ENCODE data around the gene OR7A5. TPM values are rescaled to one million over a fixed set of nuclear protein-coding genes. Genes with fewer than 3 reads are reported as not detected.

OR7A5 gene
- not detected for polyA plus RNA-seq (2013, experiment 1 of 4)
- not detected for polyA plus RNA-seq (2013, experiment 2 of 4)
- not detected for polyA plus RNA-seq (2013, experiment 3 of 4)
- not detected for polyA plus RNA-seq (2013, experiment 4 of 4)

DNA sequence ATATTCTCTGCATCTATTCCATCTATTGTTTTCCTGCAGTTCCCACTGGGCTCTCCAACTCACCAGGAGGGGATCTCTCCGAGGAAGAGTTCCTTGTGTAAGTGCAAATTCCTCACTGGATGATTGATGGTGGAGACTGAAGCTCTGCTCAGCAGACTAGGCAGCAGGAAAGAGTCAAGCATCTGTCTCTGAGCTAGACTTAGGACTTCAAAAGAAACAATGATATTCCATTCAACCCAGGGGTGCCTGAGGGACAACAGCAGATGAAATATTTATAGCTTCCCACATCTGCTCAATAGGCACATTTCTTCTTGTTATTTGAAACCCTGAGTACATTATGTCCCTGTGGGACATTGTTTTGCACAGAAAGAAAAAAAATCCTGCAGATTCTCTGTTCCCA is at the start of gene OR7A5, which contains the start of gene OR7C1:
Gene OR7A5 (minus strand): TSS at position 175 of the 400 bp plus-strand sequence. CDS start 6,944 bp downstream, outside the sequence.
Gene OR7C1 (minus strand): TSS at position 175 of the 400 bp plus-strand sequence. CDS start 35,049 bp downstream, outside the sequence.
- WGBS, 2 experiments: 57 to 72% methylated on average over 1 of the region's 1 CpG
- H3K36me3 ChIP-seq (ENCODE audit: control insufficient read depth, insufficient read depth, low read length): no peaks in the 10 kb centered on the region
- H3K27me3 ChIP-seq (ENCODE audit: control insufficient read depth, insufficient read depth, low read length, poor library complexity, severe bottlenecking): no peaks in the 10 kb centered on the region
- no peak within 1 kb of the TSS for H3K27ac ChIP-seq (ENCODE audit: insufficient read depth, low read depth, low read length, poor library complexity, severe bottlenecking)
- no peak within 1 kb of the TSS for H3K4me3 ChIP-seq (ENCODE audit: insufficient read depth, low read depth, low read length)
- H3K4me1 ChIP-seq (ENCODE audit: control insufficient read depth, insufficient read depth, low read length): no peaks in the 10 kb centered on the region
- peaks cover 16% of the 10 kb centered on the region for H3K9me3 ChIP-seq (ENCODE audit: control insufficient read depth, low read length)

- Histone ChIP-seq H3K27me3 (ENCODE audit: control insufficient read depth, insufficient read depth, low read length, poor library complexity, severe bottlenecking) (no peaks in the 10 kb centered on the region), H3K9me3 (ENCODE audit: control insufficient read depth, low read length) (peaks cover 10% of the 10 kb centered on the region), H3K4me1 (ENCODE audit: control insufficient read depth, insufficient read depth, low read length) (no peaks in the 10 kb centered on the region), H3K27ac (ENCODE audit: insufficient read depth, low read depth, low read length, poor library complexity, severe bottlenecking) (no peak overlapping the region), H3K4me3 (ENCODE audit: insufficient read depth, low read depth, low read length) (no peak overlapping the region), H3K36me3 (ENCODE audit: control insufficient read depth, insufficient read depth, low read length) (no peaks in the 10 kb centered on the region)
- WGBS, 2 experiments: 83 to 89% methylated on average over 1 to 4 of the region's 4 CpGs
Observed at GRCh38 chr19:14871619-14872230, 36.7 kb upstream of the OR7A5 start.

DNA sequence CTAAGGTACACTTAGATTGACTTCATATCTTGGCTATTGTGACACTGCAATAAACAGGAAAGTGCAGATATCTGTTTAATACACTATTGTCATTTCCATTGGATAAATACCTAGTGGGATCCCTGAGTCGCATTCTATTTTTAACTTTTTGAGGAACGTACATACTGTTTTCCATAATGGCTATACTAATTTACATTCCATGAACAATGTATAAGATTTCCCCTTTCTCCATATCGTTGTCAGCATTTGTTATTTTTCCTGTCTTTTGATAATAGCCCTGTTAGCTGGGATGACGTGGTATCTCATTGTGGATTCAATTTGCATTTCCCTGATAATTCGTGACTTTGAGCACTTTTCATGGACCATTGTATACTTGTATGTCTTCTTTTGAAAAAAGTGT is 33.5 kb upstream of the OR7A5 start:
- peaks cover 14% of the 10 kb centered on the region for H3K9me3 ChIP-seq (ENCODE audit: control insufficient read depth, low read length)
- H3K36me3 ChIP-seq (ENCODE audit: control insufficient read depth, insufficient read depth, low read length): no peaks in the 10 kb centered on the region
- no peak overlapping the region for H3K27ac ChIP-seq (ENCODE audit: insufficient read depth, low read depth, low read length, poor library complexity, severe bottlenecking)
- no peaks in the 10 kb centered on the region for H3K27me3 ChIP-seq (ENCODE audit: control insufficient read depth, insufficient read depth, low read length, poor library complexity, severe bottlenecking)
- H3K4me3 ChIP-seq (ENCODE audit: insufficient read depth, low read depth, low read length): no peak overlapping the region
- 61 to 67% methylated on average over 4 to 5 of the region's 5 CpGs for WGBS, 2 experiments
- no peaks in the 10 kb centered on the region for H3K4me1 ChIP-seq (ENCODE audit: control insufficient read depth, insufficient read depth, low read length)

DNA sequence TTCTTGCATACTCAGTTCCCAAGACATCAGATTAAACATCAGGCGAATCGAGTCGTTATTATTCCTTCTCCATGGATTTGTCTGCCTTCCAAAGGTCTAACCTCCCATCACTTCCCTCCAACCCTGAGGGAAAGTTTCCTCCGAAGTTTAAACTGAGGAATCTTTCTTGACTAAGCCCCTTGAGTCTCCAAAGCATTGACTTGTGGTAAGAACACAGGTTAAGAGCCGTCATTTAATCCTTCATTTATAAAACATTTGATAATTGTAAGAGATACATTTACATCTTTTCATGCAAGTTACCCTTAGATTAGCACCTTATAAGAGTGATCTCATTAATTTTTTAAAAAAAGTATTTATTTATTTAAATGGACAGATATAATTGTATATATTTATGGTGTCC is 13.8 kb upstream of the OR7A5 start, which contains the start of gene OR7A10:
Gene OR7A10 (minus strand): TSS at position 101 of the 400 bp plus-strand sequence. CDS start 7,045 bp downstream, outside the sequence.
- Histone ChIP-seq H3K36me3 (ENCODE audit: control insufficient read depth, insufficient read depth, low read length) (no peaks in the 10 kb centered on the region), H3K27ac (ENCODE audit: insufficient read depth, low read depth, low read length, poor library complexity, severe bottlenecking) (no peak within 1 kb of the TSS), H3K27me3 (ENCODE audit: control insufficient read depth, insufficient read depth, low read length, poor library complexity, severe bottlenecking) (no peaks in the 10 kb centered on the region), H3K4me3 (ENCODE audit: insufficient read depth, low read depth, low read length) (no peak within 1 kb of the TSS), H3K9me3 (ENCODE audit: control insufficient read depth, low read length) (peaks cover 2% of the 10 kb centered on the region), H3K4me1 (ENCODE audit: control insufficient read depth, insufficient read depth, low read length) (no peaks in the 10 kb centered on the region)
- 62 to 74% methylated on average over 4 of the region's 5 CpGs for WGBS, 2 experiments

DNA sequence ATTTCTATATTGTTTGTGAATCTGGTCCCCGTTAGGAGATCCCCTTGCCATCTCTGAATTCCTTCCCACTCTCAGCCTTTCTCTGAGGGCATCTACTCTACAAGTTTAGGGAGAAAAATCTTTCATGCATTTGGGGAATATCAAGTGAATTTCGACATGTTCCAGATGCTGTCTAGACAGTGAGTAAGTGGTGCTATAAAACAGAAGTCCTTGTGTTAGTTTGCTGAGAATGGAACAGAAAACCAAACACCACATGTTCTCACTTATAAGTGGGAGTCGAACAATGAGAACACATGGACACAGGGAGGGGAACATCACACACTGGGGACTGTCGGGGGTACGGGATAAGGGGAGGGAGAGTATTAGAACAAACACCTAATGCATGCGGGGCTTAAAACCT is 8.6 kb upstream of the OR7A5 start:
- 72 to 73% methylated on average over 6 of the region's 6 CpGs for WGBS, 2 experiments
- H3K27ac ChIP-seq (ENCODE audit: insufficient read depth, low read depth, low read length, poor library complexity, severe bottlenecking): no peak overlapping the region
- peaks cover 7% of the 10 kb centered on the region for H3K9me3 ChIP-seq (ENCODE audit: control insufficient read depth, low read length)
- no peaks in the 10 kb centered on the region for H3K27me3 ChIP-seq (ENCODE audit: control insufficient read depth, insufficient read depth, low read length, poor library complexity, severe bottlenecking)
- H3K4me3 ChIP-seq (ENCODE audit: insufficient read depth, low read depth, low read length): no peak overlapping the region
- no peaks in the 10 kb centered on the region for H3K4me1 ChIP-seq (ENCODE audit: control insufficient read depth, insufficient read depth, low read length)
- H3K36me3 ChIP-seq (ENCODE audit: control insufficient read depth, insufficient read depth, low read length): no peaks in the 10 kb centered on the region

DNA sequence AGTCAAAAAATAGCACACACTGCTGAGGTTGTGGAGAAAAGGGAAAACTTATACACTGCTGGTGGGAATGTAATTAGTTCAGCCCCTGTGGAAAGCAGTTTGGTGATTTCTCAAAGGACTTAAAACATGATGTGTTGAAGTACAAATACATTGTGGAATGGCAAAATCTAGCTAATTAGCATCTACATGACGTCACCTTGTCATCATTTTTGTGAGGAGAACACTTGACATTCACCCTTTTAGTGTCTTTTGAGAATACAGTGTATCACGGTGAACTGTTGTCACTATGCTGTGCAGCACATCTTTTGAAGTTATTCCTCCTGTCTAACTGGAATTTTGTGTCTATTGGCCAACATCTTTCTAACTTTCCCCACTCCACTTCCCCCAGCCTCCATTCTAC is 8.2 kb upstream of the OR7A5 start:
- Histone ChIP-seq H3K9me3 (ENCODE audit: control insufficient read depth, low read length) (peaks cover 7% of the 10 kb centered on the region), H3K27me3 (ENCODE audit: control insufficient read depth, insufficient read depth, low read length, poor library complexity, severe bottlenecking) (no peaks in the 10 kb centered on the region), H3K27ac (ENCODE audit: insufficient read depth, low read depth, low read length, poor library complexity, severe bottlenecking) (no peak overlapping the region), H3K4me1 (ENCODE audit: control insufficient read depth, insufficient read depth, low read length) (no peaks in the 10 kb centered on the region), H3K4me3 (ENCODE audit: insufficient read depth, low read depth, low read length) (no peak overlapping the region), H3K36me3 (ENCODE audit: control insufficient read depth, insufficient read depth, low read length) (no peaks in the 10 kb centered on the region)
- WGBS, 2 experiments: 43 to 47% methylated on average over 2 of the region's 2 CpGs

DNA sequence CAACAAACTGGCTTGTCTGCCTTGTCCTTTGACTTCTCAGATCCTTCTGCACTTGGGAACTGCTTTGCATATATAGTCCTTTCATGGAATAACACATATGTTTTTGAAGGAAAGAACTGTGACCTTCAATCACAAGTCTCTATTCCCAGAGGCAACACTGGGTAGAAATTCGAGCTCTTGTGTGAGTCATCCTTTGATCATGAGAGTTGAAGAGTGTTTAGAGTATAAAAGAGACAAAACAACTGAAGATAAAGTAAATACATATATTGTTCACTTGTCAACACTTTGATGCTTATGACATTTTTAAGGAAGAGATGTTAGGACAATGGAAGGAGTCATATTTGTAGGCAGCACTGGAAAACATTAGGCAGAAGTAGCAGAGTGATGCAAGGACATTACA is 5.2 kb upstream of the OR7A5 start:
- H3K27me3 ChIP-seq (ENCODE audit: control insufficient read depth, insufficient read depth, low read length, poor library complexity, severe bottlenecking): no peaks in the 10 kb centered on the region
- no peak overlapping the region for H3K4me3 ChIP-seq (ENCODE audit: insufficient read depth, low read depth, low read length)
- 13 to 38% methylated on average over 1 of the region's 1 CpG for WGBS, 2 experiments
- H3K36me3 ChIP-seq (ENCODE audit: control insufficient read depth, insufficient read depth, low read length): no peaks in the 10 kb centered on the region
- no peaks in the 10 kb centered on the region for H3K4me1 ChIP-seq (ENCODE audit: control insufficient read depth, insufficient read depth, low read length)
- peaks cover 11% of the 10 kb centered on the region for H3K9me3 ChIP-seq (ENCODE audit: control insufficient read depth, low read length)
- no peak overlapping the region for H3K27ac ChIP-seq (ENCODE audit: insufficient read depth, low read depth, low read length, poor library complexity, severe bottlenecking)

- 42 to 55% methylated on average over 4 of the region's 4 CpGs for WGBS, 2 experiments
- H3K9me3 ChIP-seq (ENCODE audit: control insufficient read depth, low read length): peaks cover 16% of the 10 kb centered on the region
Observed at GRCh38 chr19:14837391-14837790, 2.4 kb upstream of the OR7A5 start.

GRCh38 chr19:14830702-14831101 is 4.3 kb downstream of the OR7A5 start:
- no peaks in the 10 kb centered on the region for H3K27me3 ChIP-seq (ENCODE audit: control insufficient read depth, insufficient read depth, low read length, poor library complexity, severe bottlenecking)
- no peaks in the 10 kb centered on the region for H3K36me3 ChIP-seq (ENCODE audit: control insufficient read depth, insufficient read depth, low read length)
- peaks cover 11% of the 10 kb centered on the region for H3K9me3 ChIP-seq (ENCODE audit: control insufficient read depth, low read length)
- 73 to 75% methylated on average over 4 of the region's 4 CpGs for WGBS, 2 experiments
- H3K4me3 ChIP-seq (ENCODE audit: insufficient read depth, low read depth, low read length): no peak overlapping the region
- H3K4me1 ChIP-seq (ENCODE audit: control insufficient read depth, insufficient read depth, low read length): no peaks in the 10 kb centered on the region
- H3K27ac ChIP-seq (ENCODE audit: insufficient read depth, low read depth, low read length, poor library complexity, severe bottlenecking): no peak overlapping the region

More at GRCh38 chr19:14837391-14837790, 2.4 kb upstream of the OR7A5 start:
- no peaks in the 10 kb centered on the region for H3K4me1 ChIP-seq (ENCODE audit: control insufficient read depth, insufficient read depth, low read length)
- H3K4me3 ChIP-seq (ENCODE audit: insufficient read depth, low read depth, low read length): no peak overlapping the region
- no peaks in the 10 kb centered on the region for H3K36me3 ChIP-seq (ENCODE audit: control insufficient read depth, insufficient read depth, low read length)
- no peak overlapping the region for H3K27ac ChIP-seq (ENCODE audit: insufficient read depth, low read depth, low read length, poor library complexity, severe bottlenecking)
- H3K27me3 ChIP-seq (ENCODE audit: control insufficient read depth, insufficient read depth, low read length, poor library complexity, severe bottlenecking): no peaks in the 10 kb centered on the region

DNA sequence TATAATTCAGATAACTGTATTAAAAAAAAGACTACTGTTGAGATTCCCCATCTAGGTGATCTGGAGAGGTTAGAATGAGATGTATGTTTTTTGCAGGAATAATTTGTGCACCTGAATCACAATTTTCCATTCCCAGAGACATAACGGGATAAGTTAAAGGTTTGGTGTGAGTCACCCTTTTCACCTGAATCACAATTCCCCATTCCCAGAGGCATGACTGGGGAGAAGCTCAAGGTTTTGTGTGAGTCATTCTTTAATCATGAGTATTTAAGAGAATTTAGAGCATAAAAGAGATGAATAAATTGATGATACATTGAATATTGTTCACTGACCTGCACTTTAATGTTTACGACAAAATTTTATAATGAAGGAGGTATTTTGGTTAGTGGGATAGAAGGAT is 9.0 kb downstream of the OR7A5 start:
- Histone ChIP-seq H3K4me3 (ENCODE audit: insufficient read depth, low read depth, low read length) (no peak overlapping the region), H3K4me1 (ENCODE audit: control insufficient read depth, insufficient read depth, low read length) (no peaks in the 10 kb centered on the region), H3K9me3 (ENCODE audit: control insufficient read depth, low read length) (peaks cover 12% of the 10 kb centered on the region), H3K27ac (ENCODE audit: insufficient read depth, low read depth, low read length, poor library complexity, severe bottlenecking) (no peak overlapping the region), H3K36me3 (ENCODE audit: control insufficient read depth, insufficient read depth, low read length) (no peaks in the 10 kb centered on the region), H3K27me3 (ENCODE audit: control insufficient read depth, insufficient read depth, low read length, poor library complexity, severe bottlenecking) (no peaks in the 10 kb centered on the region)
- 97 to 100% methylated on average over 1 to 2 of the region's 2 CpGs for WGBS, 2 experiments
